ENCODE measurements around the gene HMMR. TPM values are rescaled to one million over a fixed set of nuclear protein-coding genes. Genes with fewer than 3 reads are reported as not detected.

Gene HMMR
- total RNA-seq, 1 donor = 2.5 TPM

DNA sequence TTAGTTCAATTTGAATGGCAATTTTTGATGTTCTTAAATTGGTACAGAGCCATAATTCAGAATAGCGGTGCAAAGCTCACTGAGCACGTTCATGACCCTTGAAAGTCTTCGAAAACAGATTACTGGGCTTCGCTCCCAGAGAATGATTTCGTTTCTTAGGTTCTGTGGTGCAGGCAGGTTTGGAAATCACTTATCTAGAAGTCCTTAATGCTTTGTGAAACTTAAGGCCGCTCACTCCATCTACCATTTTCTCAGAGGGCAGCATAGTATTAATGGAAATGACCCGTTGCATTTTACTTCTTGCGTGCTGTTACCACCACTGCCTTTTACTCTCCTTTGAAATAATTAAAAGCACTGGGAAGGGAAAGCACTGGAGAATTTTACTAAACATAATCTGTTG lies 42.1 kb downstream of the HMMR start:
- peak overlapping the region; percentile 99 for H3K4me2 ChIP-seq (ENCODE audit: insufficient read depth, low read length)
- peak overlapping the region; percentile 87 for H3K4me3 ChIP-seq (ENCODE audit: insufficient read depth, low read length)
- no peaks in the 10 kb centered on the region for H3K9me3 ChIP-seq (ENCODE audit: low read depth, low read length)
- H3K36me3 ChIP-seq (ENCODE audit: insufficient read depth, low read length) = no peaks in the 10 kb centered on the region
- peaks cover 21% of the 10 kb centered on the region for H3K79me2 ChIP-seq (ENCODE audit: insufficient read depth, low read length)
- peaks cover 39% of the 10 kb centered on the region for H3K4me1 ChIP-seq (ENCODE audit: insufficient read depth, low read length)
- peaks cover 12% of the 10 kb centered on the region for H4K20me1 ChIP-seq (ENCODE audit: insufficient read depth, low read length)
- H3K27me3 ChIP-seq (ENCODE audit: insufficient read depth, low read length) = no peaks in the 10 kb centered on the region
- peak overlapping the region; percentile 95 for H2AFZ ChIP-seq (ENCODE audit: low read length)
- H3K27ac ChIP-seq (ENCODE audit: low read depth, low read length) = peak overlapping the region; percentile 89
- DNase-seq (ENCODE audit: insufficient read length, low spot score, missing footprints) = peak; percentile 46
- TF ChIP-seq, protein P1, sequence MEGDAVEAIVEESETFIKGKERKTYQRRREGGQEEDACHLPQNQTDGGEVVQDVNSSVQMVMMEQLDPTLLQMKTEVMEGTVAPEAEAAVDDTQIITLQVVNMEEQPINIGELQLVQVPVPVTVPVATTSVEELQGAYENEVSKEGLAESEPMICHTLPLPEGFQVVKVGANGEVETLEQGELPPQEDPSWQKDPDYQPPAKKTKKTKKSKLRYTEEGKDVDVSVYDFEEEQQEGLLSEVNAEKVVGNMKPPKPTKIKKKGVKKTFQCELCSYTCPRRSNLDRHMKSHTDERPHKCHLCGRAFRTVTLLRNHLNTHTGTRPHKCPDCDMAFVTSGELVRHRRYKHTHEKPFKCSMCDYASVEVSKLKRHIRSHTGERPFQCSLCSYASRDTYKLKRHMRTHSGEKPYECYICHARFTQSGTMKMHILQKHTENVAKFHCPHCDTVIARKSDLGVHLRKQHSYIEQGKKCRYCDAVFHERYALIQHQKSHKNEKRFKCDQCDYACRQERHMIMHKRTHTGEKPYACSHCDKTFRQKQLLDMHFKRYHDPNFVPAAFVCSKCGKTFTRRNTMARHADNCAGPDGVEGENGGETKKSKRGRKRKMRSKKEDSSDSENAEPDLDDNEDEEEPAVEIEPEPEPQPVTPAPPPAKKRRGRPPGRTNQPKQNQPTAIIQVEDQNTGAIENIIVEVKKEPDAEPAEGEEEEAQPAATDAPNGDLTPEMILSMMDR (IDR thresholded peaks at IDR 0.05; ENCODE audit: extremely low read depth, low read depth, low read length) = no peak

DNA sequence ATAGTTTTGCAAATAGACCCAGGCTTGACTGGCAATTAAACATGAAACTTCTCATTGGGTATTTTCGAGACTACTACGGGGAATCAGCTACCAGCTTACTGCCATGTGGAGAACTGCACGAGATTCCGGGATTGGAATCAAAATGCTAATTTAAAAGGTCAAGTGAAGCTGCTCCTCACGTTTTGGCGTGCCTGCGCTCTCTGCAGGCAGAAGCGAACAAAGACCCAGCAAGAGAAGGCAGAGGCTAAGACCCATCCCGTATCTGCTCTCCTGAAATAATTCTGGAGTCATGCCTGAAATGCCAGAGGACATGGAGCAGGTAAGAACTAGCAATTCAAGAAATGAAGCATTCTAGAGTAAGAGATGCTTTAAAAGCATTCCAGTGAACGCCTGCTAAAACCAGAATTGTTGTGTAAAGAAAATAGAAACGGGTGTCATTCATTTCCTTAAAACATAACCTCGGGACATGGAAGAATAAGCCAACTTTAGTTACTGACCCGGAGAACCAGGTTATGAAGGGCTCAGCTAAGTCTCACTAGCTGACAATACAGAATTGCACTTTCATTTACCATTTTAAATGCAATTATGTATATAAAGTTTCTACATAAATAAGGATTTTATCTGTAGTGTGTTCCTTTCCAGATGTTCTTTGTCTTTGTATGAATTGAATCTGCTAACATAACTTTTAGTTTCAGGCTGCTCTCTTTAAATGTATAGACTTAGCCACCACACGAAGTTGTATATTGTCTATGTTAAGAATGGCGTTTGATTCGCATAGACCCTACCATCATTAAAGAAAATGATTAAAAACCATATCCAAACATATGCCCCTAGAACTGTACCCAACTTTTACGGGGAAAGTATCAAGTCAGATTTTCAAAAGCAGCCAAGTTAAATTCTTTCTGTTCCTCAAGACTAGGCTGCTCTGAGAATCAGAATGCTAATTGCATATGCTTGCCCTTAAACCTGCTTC lies 43.0 kb downstream of the HMMR start:
- Histone ChIP-seq H3K27me3 (ENCODE audit: insufficient read depth, low read length) (no peaks in the 10 kb centered on the region), H3K4me2 (ENCODE audit: insufficient read depth, low read length) (peak overlapping the region; percentile 99), H3K27ac (ENCODE audit: low read depth, low read length) (peak overlapping the region; percentile 89), H3K4me1 (ENCODE audit: insufficient read depth, low read length) (peaks cover 47% of the 10 kb centered on the region), H2AFZ (ENCODE audit: low read length) (peak overlapping the region; percentile 95), H3K79me2 (ENCODE audit: insufficient read depth, low read length) (peaks cover 30% of the 10 kb centered on the region), H3K36me3 (ENCODE audit: insufficient read depth, low read length) (no peaks in the 10 kb centered on the region), H3K4me3 (ENCODE audit: insufficient read depth, low read length) (peak overlapping the region; percentile 87), H4K20me1 (ENCODE audit: insufficient read depth, low read length) (peaks cover 12% of the 10 kb centered on the region), H3K9me3 (ENCODE audit: low read depth, low read length) (no peaks in the 10 kb centered on the region)
- TF ChIP-seq, protein P1 (IDR thresholded peaks at IDR 0.05; ENCODE audit: extremely low read depth, low read depth, low read length) = peak; percentile 53
- DNase-seq (ENCODE audit: insufficient read length, low spot score, missing footprints) = peak; percentile 73

DNA sequence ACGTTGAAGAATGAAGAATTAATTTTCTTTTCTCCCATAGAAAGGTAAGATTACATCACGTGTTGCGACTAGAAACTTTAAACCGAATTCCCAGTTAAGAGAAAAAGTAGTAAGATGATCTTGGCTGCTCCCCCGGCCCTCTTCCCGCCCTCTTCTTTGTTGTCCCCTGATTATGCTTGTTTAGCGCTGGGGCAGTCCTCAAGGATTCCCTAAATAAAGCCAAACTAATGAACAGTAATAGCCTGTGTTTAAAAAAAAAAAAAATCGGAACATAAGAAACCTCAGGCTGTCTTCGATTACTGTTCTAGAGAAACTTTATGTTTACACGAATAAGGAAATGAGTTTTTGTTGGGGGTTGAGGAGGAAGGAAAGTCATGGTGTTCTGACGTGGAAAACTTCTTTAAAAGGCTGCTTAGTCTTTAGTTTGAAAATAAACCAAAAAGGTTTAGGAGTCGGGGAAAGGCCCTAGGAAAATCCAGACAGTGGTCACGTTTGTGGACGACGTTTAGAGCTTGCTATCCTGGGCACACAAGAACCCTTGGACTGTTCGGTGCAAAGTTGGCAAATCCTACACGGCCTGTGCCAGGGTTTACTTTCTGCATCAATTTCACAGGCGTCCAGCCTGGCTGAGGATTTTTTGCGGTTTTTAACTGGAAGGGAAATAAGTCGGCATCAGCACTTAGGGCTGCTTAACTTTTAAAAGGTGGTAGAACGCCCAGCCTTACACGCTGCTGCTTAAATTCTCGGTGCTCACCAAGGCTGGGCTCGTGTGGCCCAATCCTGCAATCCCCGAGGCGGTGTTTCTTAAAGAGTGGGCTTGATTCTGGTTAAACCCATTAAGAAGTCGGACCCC lies 43.9 kb downstream of the HMMR start:
- H2AFZ ChIP-seq (ENCODE audit: low read length) = peak overlapping the region; percentile 95
- H3K4me1 ChIP-seq (ENCODE audit: insufficient read depth, low read length) = peaks cover 55% of the 10 kb centered on the region
- H3K4me3 ChIP-seq (ENCODE audit: insufficient read depth, low read length) = peak overlapping the region; percentile 87
- peaks cover 39% of the 10 kb centered on the region for H3K79me2 ChIP-seq (ENCODE audit: insufficient read depth, low read length)
- peak overlapping the region; percentile 99 for H3K4me2 ChIP-seq (ENCODE audit: insufficient read depth, low read length)
- H3K27me3 ChIP-seq (ENCODE audit: insufficient read depth, low read length) = no peaks in the 10 kb centered on the region
- peak overlapping the region; percentile 89 for H3K27ac ChIP-seq (ENCODE audit: low read depth, low read length)
- H4K20me1 ChIP-seq (ENCODE audit: insufficient read depth, low read length) = peaks cover 12% of the 10 kb centered on the region
- TF ChIP-seq, protein P1 (IDR thresholded peaks at IDR 0.05; ENCODE audit: extremely low read depth, low read depth, low read length) = no peak
- no peaks in the 10 kb centered on the region for H3K36me3 ChIP-seq (ENCODE audit: insufficient read depth, low read length)
- H3K9me3 ChIP-seq (ENCODE audit: low read depth, low read length) = no peaks in the 10 kb centered on the region
- DNase-seq (ENCODE audit: insufficient read length, low spot score, missing footprints) = peak; percentile 45
